Measurements from ENCODE around the gene PTPRT.

The PTPRT gene

GRCh38 chr20:42795111-42795695 lies 394.5 kb downstream of the PTPRT start:
- no peak for DNase-seq (ENCODE audit: low spot score)

GRCh38 chr20:42792052-42792451 lies 397.7 kb downstream of the PTPRT start:
- no peak for DNase-seq (ENCODE audit: low spot score)

- no peak for DNase-seq (ENCODE audit: low spot score)
Observed at GRCh38 chr20:42790111-42790510, 399.6 kb downstream of the PTPRT start.

GRCh38 chr20:42788707-42789106 lies 401.0 kb downstream of the PTPRT start:
- DNase-seq (ENCODE audit: low spot score) = no peak

- no peak for DNase-seq (ENCODE audit: low spot score)
Observed at GRCh38 chr20:42785041-42785440, 404.7 kb downstream of the PTPRT start.

GRCh38 chr20:42779216-42779615 lies 410.5 kb downstream of the PTPRT start:
- DNase-seq (ENCODE audit: low spot score) = no peak

- no peak for DNase-seq (ENCODE audit: low spot score)
Observed at GRCh38 chr20:42775866-42776265, 413.8 kb downstream of the PTPRT start.

GRCh38 chr20:42775037-42775436 lies 414.7 kb downstream of the PTPRT start:
- no peak for DNase-seq (ENCODE audit: low spot score)

GRCh38 chr20:42763015-42763414 lies 426.7 kb downstream of the PTPRT start:
- DNase-seq (ENCODE audit: low spot score) = no peak

GRCh38 chr20:42756991-42757390 lies 432.7 kb downstream of the PTPRT start:
- DNase-seq (ENCODE audit: low spot score) = no peak

- no peak for DNase-seq (ENCODE audit: low spot score)
Observed at GRCh38 chr20:42754706-42755105, 435.0 kb downstream of the PTPRT start.

GRCh38 chr20:42752620-42753019 lies 437.1 kb downstream of the PTPRT start:
- DNase-seq (ENCODE audit: low spot score) = no peak

GRCh38 chr20:42749556-42749955 lies 440.1 kb downstream of the PTPRT start:
- DNase-seq (ENCODE audit: low spot score) = no peak

GRCh38 chr20:42747765-42748411 lies 441.8 kb downstream of the PTPRT start:
- DNase-seq (ENCODE audit: low spot score) = no peak

GRCh38 chr20:42744756-42745465 lies 444.8 kb downstream of the PTPRT start:
- no peak for DNase-seq (ENCODE audit: low spot score)

- no peak for DNase-seq (ENCODE audit: low spot score)
Observed at GRCh38 chr20:42742926-42743325, 446.8 kb downstream of the PTPRT start.

GRCh38 chr20:42741906-42742305 lies 447.8 kb downstream of the PTPRT start:
- no peak for DNase-seq (ENCODE audit: low spot score)

- DNase-seq (ENCODE audit: low spot score) = peak; percentile 7
Observed at GRCh38 chr20:42740226-42740870, 449.4 kb downstream of the PTPRT start.

- DNase-seq (ENCODE audit: low spot score) = no peak
Observed at GRCh38 chr20:42739683-42740082, 450.0 kb downstream of the PTPRT start.

- DNase-seq (ENCODE audit: low spot score) = no peak
Observed at GRCh38 chr20:42735539-42735938, 454.2 kb downstream of the PTPRT start.

GRCh38 chr20:42734660-42735368 lies 454.9 kb downstream of the PTPRT start:
- DNase-seq (ENCODE audit: low spot score) = no peak

GRCh38 chr20:42721923-42722322 lies 467.8 kb downstream of the PTPRT start:
- no peak for DNase-seq (ENCODE audit: low spot score)

Measured in cerebellar cortex (tissue), 1 donor.